ENCODE measurements around the gene RGS3.

DNA sequence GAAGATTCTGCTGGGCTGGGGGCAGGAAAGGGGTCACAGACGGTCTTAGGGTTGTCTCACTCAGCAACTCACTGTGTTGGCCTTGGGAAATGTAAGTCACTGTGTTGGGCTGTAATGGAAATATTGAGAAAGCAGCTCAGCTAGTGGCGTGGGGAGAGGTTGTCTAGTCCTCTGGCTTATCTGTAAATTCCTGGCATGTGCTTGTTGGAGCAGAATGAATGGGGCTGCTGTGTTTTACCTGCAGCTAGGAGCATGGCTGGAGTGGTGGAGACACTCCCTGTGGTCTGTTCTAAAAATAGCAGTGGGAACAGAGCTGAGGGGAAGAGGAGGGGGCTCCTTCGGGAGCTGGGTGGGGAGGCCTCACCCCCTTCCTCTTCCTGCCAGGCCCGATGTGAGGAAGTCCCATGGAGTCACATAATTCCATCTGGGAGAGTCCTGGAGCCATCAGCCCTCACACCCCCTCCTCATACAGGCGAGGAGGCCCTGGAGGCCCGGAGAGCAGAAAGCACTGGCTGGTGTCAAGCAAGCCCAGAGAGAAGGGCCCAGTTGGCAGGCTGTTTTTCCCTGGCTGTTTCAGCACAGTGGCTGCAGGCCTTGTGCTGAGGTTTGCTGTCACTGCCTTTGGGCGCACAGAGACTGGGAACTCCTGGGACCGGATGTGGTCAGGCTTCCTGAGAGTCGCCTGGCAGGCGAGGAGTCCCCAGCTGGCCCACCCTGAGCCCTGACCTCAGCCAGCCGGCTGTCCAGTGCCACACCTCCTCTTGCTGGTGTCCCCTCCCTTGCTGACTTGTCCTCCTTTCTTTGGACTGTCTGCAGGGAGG lies 84.9 kb downstream of the RGS3 start:
- TF ChIP-seq EZH2 (IDR thresholded peaks at IDR 0.05; ENCODE audit: insufficient read depth, poor library complexity, severe bottlenecking) (no peak), EZH2phosphoT487 (IDR thresholded peaks at IDR 0.05; ENCODE audit: insufficient read depth, low read depth) (no peak)

Measured in GM23248 (cell line).